Ascending aorta (tissue), 2 donors: Measurements from ENCODE around the gene AOAH. TPM values are rescaled to one million over a fixed set of nuclear protein-coding genes. Genes with fewer than 3 reads are reported as not detected.

ENCODE experiments used
- DNase-seq, 2 donors: peaks; one replicate each; pipeline ENCODE4 v3.0.0-alpha.2; 2019; ENCODE audit warnings: low spot score in 2 of 2
- H3K27ac ChIP-seq, 2 donors: fragments of 200-600 bp; sonication (generic); one replicate each; pipeline ENCODE4 v1.5.1; 2016 to 2017; ENCODE audit warnings: mild to moderate bottlenecking in 1 of 2
- H3K27me3 ChIP-seq: fragments of 200-600 bp; sonication (generic); one replicate; pipeline ENCODE4 v1.5.1; 2017
- H3K36me3 ChIP-seq, 2 donors: fragments of 200-600 bp; sonication (generic); one replicate each; pipeline ENCODE4 v1.5.1; 2016
- H3K4me1 ChIP-seq, 2 donors: fragments of 200-600 bp; sonication (generic); one replicate each; pipeline ENCODE4 v1.5.1; 2016 to 2017; ENCODE audit warnings: mild to moderate bottlenecking in 1 of 2
- H3K4me3 ChIP-seq, 2 donors: fragments of 200-600 bp; sonication (generic); one replicate each; pipeline ENCODE4 v1.5.1; 2016 to 2017; ENCODE audit warnings: mild to moderate bottlenecking in 1 of 2
- H3K9me3 ChIP-seq, 2 donors: fragments of 200-600 bp; sonication (generic); one replicate each; pipeline ENCODE4 v1.5.1; 2016
- CTCF ChIP-seq, 3 experiments: fragments of 200-600 bp in 2 of 3; fragments of 450-650 bp in 1 of 3; sonication (generic) in 2 of 3; IDR thresholded peaks; one replicate each; pipeline ENCODE4 v1.5.1; 2016 to 2019; ENCODE audit warnings: antibody characterized with exemption in 3 of 3, mild to moderate bottlenecking in 1 of 3, moderate library complexity in 1 of 3
- intact Hi-C: fragments of 100-400 bp; cut with DNase I; formaldehyde crosslinking; loops from one replicate; pipeline ENCODE4 v1.15.1; 2023
- total RNA-seq: library from RNA; depleted of rRNA; stranded (reverse); fragments of >200 nt; gene quantifications from one replicate; pipeline ENCODE4 v1.1.0, GENCODE V29; 2016

Gene AOAH
- total RNA-seq, 1 donor from 2014 or later = 0.75 TPM

GRCh38 chr7:36746347-36746746 lies 22.1 kb upstream of the AOAH start:
- Histone ChIP-seq H3K9me3 (no peaks in the 10 kb centered on the region), H3K4me3 (no peak overlapping the region), H3K36me3 (no peaks in the 10 kb centered on the region), H3K27ac (no peak overlapping the region), H3K27me3 (no peaks in the 10 kb centered on the region), H3K4me1 (no peaks in the 10 kb centered on the region)
- DNase-seq = no peak
- TF ChIP-seq CTCF (IDR thresholded peaks at IDR 0.05) = no peak
- intact Hi-C loops = no loop called here

GRCh38 chr7:36742911-36743775 lies 18.8 kb upstream of the AOAH start:
- Histone ChIP-seq H3K4me1 (no peaks in the 10 kb centered on the region), H3K9me3 (no peaks in the 10 kb centered on the region), H3K36me3 (no peaks in the 10 kb centered on the region), H3K27ac (no peak overlapping the region), H3K27me3 (no peaks in the 10 kb centered on the region), H3K4me3 (no peak overlapping the region)
- intact Hi-C loops = no loop called here
- DNase-seq = no peak
- no peak for TF ChIP-seq CTCF (IDR thresholded peaks at IDR 0.05)

GRCh38 chr7:36741866-36742265 lies 17.6 kb upstream of the AOAH start:
- Histone ChIP-seq H3K36me3 (no peaks in the 10 kb centered on the region), H3K27ac (no peak overlapping the region), H3K4me1 (no peaks in the 10 kb centered on the region), H3K9me3 (no peaks in the 10 kb centered on the region), H3K27me3 (no peaks in the 10 kb centered on the region), H3K4me3 (no peak overlapping the region)
- no peak for TF ChIP-seq CTCF (IDR thresholded peaks at IDR 0.05)
- no peak for DNase-seq
- intact Hi-C loops = no loop called here

- Histone ChIP-seq H3K4me1 (no peaks in the 10 kb centered on the region), H3K36me3 (no peaks in the 10 kb centered on the region), H3K27me3 (no peaks in the 10 kb centered on the region), H3K9me3 (no peaks in the 10 kb centered on the region), H3K27ac (no peak overlapping the region), H3K4me3 (no peak overlapping the region)
- DNase-seq = no peak
- TF ChIP-seq CTCF (IDR thresholded peaks at IDR 0.05) = no peak
- intact Hi-C loops = no loop called here
Measured at GRCh38 chr7:36739351-36739750, 15.1 kb upstream of the AOAH start.

GRCh38 chr7:36736899-36737211 lies 12.6 kb upstream of the AOAH start:
- Histone ChIP-seq H3K4me3 (no peak overlapping the region), H3K36me3 (no peaks in the 10 kb centered on the region), H3K4me1 (no peaks in the 10 kb centered on the region), H3K27ac (no peak overlapping the region), H3K27me3 (no peaks in the 10 kb centered on the region), H3K9me3 (no peaks in the 10 kb centered on the region)
- intact Hi-C loops = no loop called here
- TF ChIP-seq CTCF (IDR thresholded peaks at IDR 0.05) = no peak
- no peak for DNase-seq
